UCSD-AML1 (cell line): ENCODE data around the gene RPH3AL.
"Not testable (repeated sequence)": the region's sequence is repeated elsewhere in the genome, so short reads cannot be mapped to it uniquely, and the experiment has no call there.

Source experiments
- DNase-seq: peaks from one replicate; lab custom pipeline; 2025; ENCODE audit not compliant: unreplicated experiment; lab: John Stamatoyannopoulos, UW

RPH3AL gene

GRCh38 chr17:379531-380465 is 27.2 kb upstream of the RPH3AL start:
- DNase-seq: no peak

- DNase-seq: no peak
Measured at GRCh38 chr17:378068-378467, 25.5 kb upstream of the RPH3AL start.

- no peak for DNase-seq
Measured at GRCh38 chr17:376936-377863, 24.6 kb upstream of the RPH3AL start.

- DNase-seq: no peak
Measured at GRCh38 chr17:373613-374230, 21.1 kb upstream of the RPH3AL start.

GRCh38 chr17:372157-373152 is 19.8 kb upstream of the RPH3AL start:
- DNase-seq: no peak

- DNase-seq: no peak
Measured at GRCh38 chr17:371583-371982, 19.0 kb upstream of the RPH3AL start.

- not testable (repeated sequence) for DNase-seq
Measured at GRCh38 chr17:367656-368055, 15.0 kb upstream of the RPH3AL start.

GRCh38 chr17:366657-367615 is 14.3 kb upstream of the RPH3AL start:
- not testable (repeated sequence) for DNase-seq

GRCh38 chr17:364766-365165 is 12.2 kb upstream of the RPH3AL start:
- DNase-seq: no peak

- no peak for DNase-seq
Measured at GRCh38 chr17:364308-364707, 11.7 kb upstream of the RPH3AL start.

GRCh38 chr17:362721-363120 is 10.1 kb upstream of the RPH3AL start:
- no peak for DNase-seq

GRCh38 chr17:360092-360750 is 7.6 kb upstream of the RPH3AL start:
- DNase-seq: no peak

- no peak for DNase-seq
Measured at GRCh38 chr17:358491-359151, 6.0 kb upstream of the RPH3AL start.

- no peak for DNase-seq
Measured at GRCh38 chr17:357644-358043, 5.0 kb upstream of the RPH3AL start.

- DNase-seq: no peak
Measured at GRCh38 chr17:356671-357434, 4.2 kb upstream of the RPH3AL start.

- DNase-seq: no peak
Measured at GRCh38 chr17:354651-355556, 2.3 kb upstream of the RPH3AL start.
